Cerebellar nuclear complex (tissue), 1 donor: ENCODE results near the gene AKAP13.
"Not testable (repeated sequence)": the region's sequence is repeated elsewhere in the genome, so short reads cannot be mapped to it uniquely, and the experiment has no call there.

Experiments
- DNase-seq, 2 experiments: peaks; one replicate each; lab custom pipeline; 2025; lab: John Stamatoyannopoulos, UW

Gene AKAP13

GRCh38 chr15:85480923-85481322 is 100.5 kb downstream of the AKAP13 start:
- DNase-seq, result no peak

- DNase-seq, result not testable (repeated sequence)
These were observed 101.1 kb downstream of the AKAP13 start for GRCh38 chr15:85481543-85481942.

- no peak for DNase-seq
These were observed 102.5 kb downstream of the AKAP13 start for GRCh38 chr15:85482894-85483293.

- not testable (repeated sequence) for DNase-seq
These were observed 103.6 kb downstream of the AKAP13 start for GRCh38 chr15:85483955-85484354.

- not testable (repeated sequence) for DNase-seq
These were observed 104.5 kb downstream of the AKAP13 start for GRCh38 chr15:85484923-85485322.

GRCh38 chr15:85485956-85486567 is 105.7 kb downstream of the AKAP13 start:
- DNase-seq, result no peak

- not testable (repeated sequence) for DNase-seq
These were observed 107.4 kb downstream of the AKAP13 start for GRCh38 chr15:85487796-85488195.

- no peak for DNase-seq
These were observed 108.6 kb downstream of the AKAP13 start for GRCh38 chr15:85488997-85489396.

- no peak for DNase-seq
These were observed 109.5 kb downstream of the AKAP13 start for GRCh38 chr15:85489773-85490493.

- DNase-seq, result no peak
These were observed 110.5 kb downstream of the AKAP13 start for GRCh38 chr15:85490856-85491255.

GRCh38 chr15:85491691-85492090 is 111.3 kb downstream of the AKAP13 start:
- DNase-seq, result no peak

- no peak for DNase-seq
These were observed 112.0 kb downstream of the AKAP13 start for GRCh38 chr15:85492406-85492805.

- DNase-seq, result no peak
These were observed 112.9 kb downstream of the AKAP13 start for GRCh38 chr15:85493260-85493659.

- no peak for DNase-seq
These were observed 113.8 kb downstream of the AKAP13 start for GRCh38 chr15:85494048-85494777.

GRCh38 chr15:85495096-85495495 is 114.7 kb downstream of the AKAP13 start:
- no peak for DNase-seq

- DNase-seq, result no peak
These were observed 115.1 kb downstream of the AKAP13 start for GRCh38 chr15:85495544-85495943.

GRCh38 chr15:85496151-85496550 is 115.7 kb downstream of the AKAP13 start:
- no peak for DNase-seq

GRCh38 chr15:85496551-85497171 is 116.3 kb downstream of the AKAP13 start:
- no peak for DNase-seq

GRCh38 chr15:85497172-85497569 is 116.8 kb downstream of the AKAP13 start:
- no peak for DNase-seq

- no peak for DNase-seq
These were observed 118.1 kb downstream of the AKAP13 start for GRCh38 chr15:85498471-85498870.

- DNase-seq, result no peak
These were observed 119.0 kb downstream of the AKAP13 start for GRCh38 chr15:85499371-85499887.

- DNase-seq, result no peak
These were observed 119.8 kb downstream of the AKAP13 start for GRCh38 chr15:85500060-85500708.
